ENCODE data around the gene LCN12. TPM values are rescaled to one million over a fixed set of nuclear protein-coding genes. Genes with fewer than 3 reads are reported as not detected.

LCN12 gene
- total RNA-seq, 1 donor from 2014 or later: not detected

DNA sequence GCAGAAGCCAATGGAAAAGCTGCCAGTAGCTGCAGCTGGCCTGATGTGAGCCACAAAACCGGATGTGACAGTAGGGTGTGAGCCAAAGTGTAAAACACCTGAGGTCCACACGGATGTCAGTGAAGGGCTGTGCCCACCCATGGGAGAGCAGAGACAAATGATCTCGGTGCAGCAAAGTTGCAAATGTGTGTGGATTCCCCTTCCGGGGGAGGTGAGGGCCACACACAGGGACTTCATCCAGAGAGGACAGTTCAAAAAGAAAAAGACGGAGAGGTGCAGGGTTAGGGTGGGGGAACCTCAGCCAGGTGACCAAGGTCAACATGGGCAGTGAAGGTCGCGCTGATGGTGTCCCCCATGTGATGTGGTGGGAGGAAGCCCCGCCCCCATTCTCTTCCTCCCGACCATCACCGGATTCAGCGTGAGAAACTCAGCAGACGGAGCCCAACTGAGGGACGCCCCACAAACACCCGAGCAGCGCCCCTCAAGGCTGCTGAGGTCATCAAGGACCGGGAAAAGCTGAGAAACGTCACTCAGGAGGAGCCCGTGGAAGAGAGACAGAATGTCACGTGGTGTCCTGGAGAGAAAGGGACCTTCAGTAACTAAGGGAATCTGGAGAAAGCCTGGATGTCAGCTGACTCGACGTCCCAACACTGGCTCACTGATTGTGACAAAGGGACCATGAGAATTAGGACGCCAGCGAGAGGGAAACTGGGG lies 13.9 kb downstream of the LCN12 start:
- H3K4me3 ChIP-seq: peak overlapping the region in 1 of 2 donors; percentile 10
- TF ChIP-seq, protein P1, sequence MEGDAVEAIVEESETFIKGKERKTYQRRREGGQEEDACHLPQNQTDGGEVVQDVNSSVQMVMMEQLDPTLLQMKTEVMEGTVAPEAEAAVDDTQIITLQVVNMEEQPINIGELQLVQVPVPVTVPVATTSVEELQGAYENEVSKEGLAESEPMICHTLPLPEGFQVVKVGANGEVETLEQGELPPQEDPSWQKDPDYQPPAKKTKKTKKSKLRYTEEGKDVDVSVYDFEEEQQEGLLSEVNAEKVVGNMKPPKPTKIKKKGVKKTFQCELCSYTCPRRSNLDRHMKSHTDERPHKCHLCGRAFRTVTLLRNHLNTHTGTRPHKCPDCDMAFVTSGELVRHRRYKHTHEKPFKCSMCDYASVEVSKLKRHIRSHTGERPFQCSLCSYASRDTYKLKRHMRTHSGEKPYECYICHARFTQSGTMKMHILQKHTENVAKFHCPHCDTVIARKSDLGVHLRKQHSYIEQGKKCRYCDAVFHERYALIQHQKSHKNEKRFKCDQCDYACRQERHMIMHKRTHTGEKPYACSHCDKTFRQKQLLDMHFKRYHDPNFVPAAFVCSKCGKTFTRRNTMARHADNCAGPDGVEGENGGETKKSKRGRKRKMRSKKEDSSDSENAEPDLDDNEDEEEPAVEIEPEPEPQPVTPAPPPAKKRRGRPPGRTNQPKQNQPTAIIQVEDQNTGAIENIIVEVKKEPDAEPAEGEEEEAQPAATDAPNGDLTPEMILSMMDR (IDR thresholded peaks at IDR 0.05): no peak
- peaks cover 4 to 14% of the 10 kb centered on the region in 2 donors for H3K4me1 ChIP-seq
- H3K9me3 ChIP-seq: no peaks in the 10 kb centered on the region
- no peaks in the 10 kb centered on the region for H3K36me3 ChIP-seq
- H3K27ac ChIP-seq: no peak overlapping the region
- no peaks in the 10 kb centered on the region for H3K27me3 ChIP-seq
- intact Hi-C loops (cut with DNase I): no loop called here
- DNase-seq (ENCODE audit: low spot score in 2 of 2): no peak

DNA sequence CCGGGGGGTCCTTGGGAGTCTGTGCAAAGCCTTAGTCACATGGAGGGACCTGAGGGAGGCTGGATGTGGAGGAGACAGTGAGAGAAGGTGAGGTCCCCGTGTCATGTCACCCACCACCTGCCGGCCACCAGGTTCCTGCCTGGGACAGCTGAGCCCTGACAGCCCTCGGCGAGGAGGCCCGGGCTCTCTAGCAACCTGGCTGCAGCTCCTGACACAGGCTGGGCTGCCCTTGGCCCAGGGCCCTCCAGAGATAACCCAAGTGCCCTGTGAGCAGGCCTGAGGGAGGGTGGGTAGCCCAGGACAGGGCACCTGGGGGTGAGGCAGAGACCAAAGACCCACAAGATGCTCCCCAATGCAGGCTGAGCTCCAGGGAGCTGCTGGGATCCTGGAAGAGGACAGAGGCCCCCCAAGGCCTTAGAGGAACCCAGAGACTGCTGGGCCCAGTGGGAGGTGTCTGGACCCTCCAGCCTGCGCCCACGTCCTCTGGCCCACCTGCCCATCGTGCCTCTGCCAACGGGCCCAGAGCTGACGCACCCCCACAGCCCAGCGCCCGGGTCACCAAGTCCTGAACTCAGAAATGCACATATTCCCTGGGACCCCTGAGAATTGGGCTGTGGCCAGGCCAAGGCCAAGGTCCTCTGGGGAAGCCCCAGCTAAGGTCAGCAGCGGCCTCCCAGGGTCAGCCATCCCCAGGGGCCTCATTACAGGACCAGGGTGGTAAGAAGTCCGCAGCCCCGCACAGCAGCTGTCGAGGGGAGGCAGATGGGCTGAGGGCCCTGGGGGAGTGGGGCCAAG lies 16.5 kb downstream of the LCN12 start:
- DNase-seq (ENCODE audit: low spot score in 2 of 2): no peak
- Histone ChIP-seq H3K27me3 (no peaks in the 10 kb centered on the region), H3K9me3 (no peaks in the 10 kb centered on the region), H3K36me3 (no peaks in the 10 kb centered on the region), H3K4me3 (no peak overlapping the region), H3K4me1 (no peaks in the 10 kb centered on the region), H3K27ac (no peak overlapping the region)
- intact Hi-C loops (cut with DNase I): no loop called here
- TF ChIP-seq, protein P1 (IDR thresholded peaks at IDR 0.05): no peak

DNA sequence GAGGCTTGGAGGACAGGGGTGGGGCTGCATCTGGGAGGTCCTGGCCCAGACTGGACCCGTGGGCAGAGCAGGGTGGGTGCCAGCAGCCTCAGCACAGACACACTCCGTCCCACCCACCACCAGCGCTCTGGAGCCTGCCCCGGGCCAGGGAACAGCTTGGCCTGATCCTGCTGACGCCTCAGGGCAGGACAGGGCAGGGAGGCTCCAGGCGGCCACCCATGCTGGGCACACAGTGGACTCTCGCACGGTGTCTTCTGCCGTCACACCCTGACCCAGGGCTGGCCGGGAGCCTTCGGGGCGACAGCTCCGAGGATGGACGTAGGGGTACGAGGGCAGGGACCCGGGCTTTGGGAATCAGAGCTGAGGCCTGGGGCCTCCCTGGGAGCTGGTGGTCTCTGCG lies 17.1 kb downstream of the LCN12 start:
- no peak overlapping the region for H3K4me3 ChIP-seq
- DNase-seq (ENCODE audit: low spot score in 2 of 2): no peak
- no peak overlapping the region for H3K27ac ChIP-seq
- no peaks in the 10 kb centered on the region for H3K9me3 ChIP-seq
- intact Hi-C loops (cut with DNase I): no loop called here
- H3K27me3 ChIP-seq: no peaks in the 10 kb centered on the region
- no peaks in the 10 kb centered on the region for H3K4me1 ChIP-seq
- H3K36me3 ChIP-seq: no peaks in the 10 kb centered on the region
- TF ChIP-seq, protein P1 (IDR thresholded peaks at IDR 0.05): no peak

DNA sequence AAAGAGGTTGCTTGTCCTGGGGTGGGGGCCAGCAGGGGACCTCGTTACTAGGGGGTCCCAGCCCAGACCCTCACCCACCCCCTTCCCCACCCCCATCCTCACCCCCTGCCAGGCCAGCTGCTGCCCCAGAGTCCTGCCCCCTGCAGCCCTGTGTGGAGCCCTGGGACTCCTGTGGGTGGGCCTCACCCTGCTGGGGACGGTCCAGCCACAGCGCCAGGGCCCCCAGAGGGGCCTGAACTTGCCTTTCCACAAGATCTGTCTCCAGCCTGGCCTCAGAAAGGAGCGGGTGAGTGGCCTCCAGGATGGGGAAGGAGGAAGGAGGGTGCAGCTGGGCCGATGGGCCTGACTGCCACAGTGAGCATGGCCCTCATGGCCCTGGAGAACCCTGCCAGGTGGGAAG lies 17.7 kb downstream of the LCN12 start:
- Histone ChIP-seq H3K27me3 (no peaks in the 10 kb centered on the region), H3K27ac (no peak overlapping the region), H3K4me1 (no peaks in the 10 kb centered on the region), H3K9me3 (no peaks in the 10 kb centered on the region), H3K36me3 (no peaks in the 10 kb centered on the region), H3K4me3 (no peak overlapping the region)
- TF ChIP-seq, protein P1 (IDR thresholded peaks at IDR 0.05): no peak
- DNase-seq (ENCODE audit: low spot score in 2 of 2): no peak
- intact Hi-C loops (cut with DNase I): no loop called here

DNA sequence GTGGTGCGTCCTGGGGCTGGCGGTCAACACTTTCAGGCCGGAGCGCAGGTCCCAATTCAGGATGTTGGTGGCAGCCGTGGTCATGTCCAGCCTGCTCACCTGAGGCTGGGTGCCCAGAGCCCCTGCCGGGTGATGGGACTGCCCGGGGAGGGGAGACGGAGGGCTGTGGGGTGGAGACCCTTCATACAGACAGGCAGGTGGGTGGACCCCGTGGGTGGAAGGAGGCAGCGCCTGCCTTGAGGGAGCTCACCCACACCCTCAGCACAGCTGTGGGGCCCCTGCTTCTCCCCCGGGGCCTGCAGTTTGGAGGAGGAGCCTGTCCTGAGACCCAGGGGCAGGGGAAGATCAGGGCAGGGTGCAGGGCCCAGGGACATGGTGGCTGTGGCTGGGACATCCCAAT lies 18.3 kb downstream of the LCN12 start:
- TF ChIP-seq, protein P1 (IDR thresholded peaks at IDR 0.05): no peak
- DNase-seq (ENCODE audit: low spot score in 2 of 2): no peak
- intact Hi-C loops (cut with DNase I): no loop called here
- Histone ChIP-seq H3K27me3 (no peaks in the 10 kb centered on the region), H3K36me3 (no peaks in the 10 kb centered on the region), H3K4me3 (no peak overlapping the region), H3K4me1 (no peaks in the 10 kb centered on the region), H3K9me3 (no peaks in the 10 kb centered on the region), H3K27ac (no peak overlapping the region)

All from ascending aorta (tissue), 2 donors.